ENCODE measurements around the gene SRRM2. TPM values are rescaled to one million over a fixed set of nuclear protein-coding genes. Genes with fewer than 3 reads are reported as not detected.

The SRRM2 gene
- total and polyA plus RNA-seq, 9 of the 15 experiments (the other 6 are each of a cell fraction or from before 2014, with no cell fraction given), result 26.7 to 563 (median 81.1) TPM

- TF ChIP-seq MYBL2 (IDR thresholded peaks at IDR 0.05; ENCODE audit: low read depth) (no peak), MYBL2 (CRISPR knock-in tag; IDR thresholded peaks at IDR 0.05; ENCODE audit: borderline replicate concordance) (no peak), BACH1 (tag; IDR thresholded peaks at IDR 0.05) (no peak), FOXO4 (CRISPR knock-in tag; IDR thresholded peaks at IDR 0.05) (no peak), SFPQ (IDR thresholded peaks at IDR 0.05; ENCODE audit: low read depth, low read length) (no peak)
- TF ChIP-seq, protein P1, sequence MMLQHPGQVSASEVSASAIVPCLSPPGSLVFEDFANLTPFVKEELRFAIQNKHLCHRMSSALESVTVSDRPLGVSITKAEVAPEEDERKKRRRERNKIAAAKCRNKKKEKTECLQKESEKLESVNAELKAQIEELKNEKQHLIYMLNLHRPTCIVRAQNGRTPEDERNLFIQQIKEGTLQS (IDR thresholded peaks at IDR 0.05), result no peak
- TF ChIP-seq, protein P1 (CRISPR knock-in tag; conservative IDR thresholded peaks at IDR 0.05), result no peak
These were observed 28.3 kb upstream of the SRRM2 start (continued) for GRCh38 chr16:2724088-2724676.
